Osteoblast (primary cell): ENCODE data around the gene DVL3. TPM values are rescaled to one million over a fixed set of nuclear protein-coding genes. Genes with fewer than 3 reads are reported as not detected.

Experiments used
- DNase-seq: peaks from one replicate; pipeline ENCODE4 v3.0.0; 2011; ENCODE audit warnings: low spot score, mixed read lengths; ENCODE audit not compliant: insufficient read length; ENCODE audit errors: missing footprints
- H2AFZ ChIP-seq: 2 replicates; pipeline ENCODE4 v1.6.0; 2011; ENCODE audit warnings: mild to moderate bottlenecking, low read length
- H3K27ac ChIP-seq: 2 replicates; pipeline ENCODE4 v1.5.1; 2011; ENCODE audit warnings: mild to moderate bottlenecking, low read depth, low read length, moderate library complexity
- H3K27me3 ChIP-seq: 2 replicates; pipeline ENCODE4 v1.6.0; 2012; ENCODE audit warnings: mild to moderate bottlenecking, control low read depth, inconsistent platforms, low read length, moderate library complexity; ENCODE audit not compliant: insufficient read depth
- H3K36me3 ChIP-seq: 2 replicates; pipeline ENCODE4 v1.5.1; 2011; ENCODE audit warnings: mild to moderate bottlenecking, low read length, control low read depth, moderate library complexity; ENCODE audit not compliant: insufficient read depth
- H3K4me1 ChIP-seq: 2 replicates; pipeline ENCODE4 v1.5.1; 2011; ENCODE audit warnings: mild to moderate bottlenecking, low read length, control low read depth, moderate library complexity; ENCODE audit not compliant: insufficient read depth
- H3K4me2 ChIP-seq: 2 replicates; pipeline ENCODE4 v1.6.0; 2011; ENCODE audit warnings: mild to moderate bottlenecking, low read length; ENCODE audit not compliant: insufficient read depth
- H3K4me3 ChIP-seq: fragments of 200-600 bp; sonication (generic); 3 replicates; pipeline ENCODE4 v1.5.1; 2012; ENCODE audit warnings: mild to moderate bottlenecking, low read length, inconsistent platforms; ENCODE audit not compliant: insufficient read depth
- H3K79me2 ChIP-seq: 2 replicates; pipeline ENCODE4 v1.6.0; 2012; ENCODE audit warnings: mild to moderate bottlenecking, low read length, control low read depth, inconsistent platforms; ENCODE audit not compliant: insufficient read depth
- H3K9me3 ChIP-seq: 2 replicates; pipeline ENCODE4 v1.5.1; 2011; ENCODE audit warnings: low read depth, low read length, control low read depth
- H4K20me1 ChIP-seq: 2 replicates; pipeline ENCODE4 v1.6.0; 2012; ENCODE audit warnings: mild to moderate bottlenecking, low read length, control low read depth; ENCODE audit not compliant: insufficient read depth
- total RNA-seq: library from RNA; depleted of rRNA; stranded (reverse); fragments of >200 nt; gene quantifications from 2 replicates; pipeline ENCODE4 v1.2.3, GENCODE V29; 2012
- TF ChIP-seq, protein P1 (sequence below): IDR thresholded peaks from 2 replicates; pipeline ENCODE4 v1.5.1; 2011; ENCODE audit warnings: mild to moderate bottlenecking, low read depth, low read length, moderate library complexity; ENCODE audit errors: extremely low read depth

The DVL3 gene
- total RNA-seq, 1 donor: 60.4 TPM

DNA sequence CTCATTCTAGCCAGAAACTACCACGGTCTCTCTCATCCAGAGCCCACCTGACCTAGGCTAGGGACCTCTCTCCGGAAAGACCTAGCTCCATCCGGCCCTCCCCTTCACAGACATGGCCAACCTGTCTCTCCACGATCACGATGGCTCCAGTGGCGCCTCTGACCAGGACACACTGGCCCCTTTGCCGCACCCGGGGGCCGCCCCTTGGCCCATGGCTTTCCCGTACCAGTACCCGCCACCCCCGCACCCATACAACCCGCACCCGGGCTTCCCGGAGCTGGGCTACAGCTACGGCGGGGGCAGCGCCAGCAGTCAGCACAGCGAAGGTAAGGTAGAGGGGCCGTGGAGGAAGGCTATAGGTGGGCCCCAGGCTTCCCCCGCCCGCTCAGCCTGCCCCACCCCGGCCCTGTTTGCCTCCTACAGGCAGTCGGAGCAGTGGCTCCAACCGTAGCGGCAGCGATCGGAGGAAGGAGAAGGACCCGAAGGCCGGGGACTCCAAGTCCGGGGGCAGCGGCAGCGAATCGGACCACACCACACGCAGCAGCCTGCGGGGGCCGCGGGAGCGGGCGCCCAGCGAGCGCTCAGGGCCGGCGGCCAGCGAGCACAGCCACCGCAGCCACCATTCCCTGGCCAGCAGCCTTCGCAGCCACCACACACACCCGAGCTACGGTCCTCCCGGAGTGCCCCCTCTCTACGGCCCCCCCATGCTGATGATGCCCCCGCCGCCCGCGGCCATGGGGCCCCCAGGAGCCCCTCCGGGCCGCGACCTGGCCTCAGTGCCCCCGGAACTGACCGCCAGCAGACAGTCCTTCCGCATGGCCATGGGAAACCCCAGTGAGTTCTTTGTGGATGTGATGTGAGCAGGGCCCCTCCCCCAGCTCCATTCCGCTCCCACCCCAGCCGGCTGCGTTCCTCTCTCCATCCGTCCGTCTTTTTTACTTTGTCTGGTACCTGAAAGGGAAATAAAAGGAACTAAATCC is 15.0 kb downstream of the DVL3 start:
- Histone ChIP-seq H3K27me3 (no peaks in the 10 kb centered on the region), H3K4me1 (peaks cover 60% of the 10 kb centered on the region), H2AFZ (no peak overlapping the region), H4K20me1 (peaks cover 24% of the 10 kb centered on the region), H3K36me3 (peaks cover 56% of the 10 kb centered on the region), H3K9me3 (no peaks in the 10 kb centered on the region), H3K4me3 (no peak overlapping the region), H3K79me2 (peaks cover 48% of the 10 kb centered on the region), H3K4me2 (no peak overlapping the region), H3K27ac (peak overlapping the region; percentile 98)
- TF ChIP-seq, protein P1, sequence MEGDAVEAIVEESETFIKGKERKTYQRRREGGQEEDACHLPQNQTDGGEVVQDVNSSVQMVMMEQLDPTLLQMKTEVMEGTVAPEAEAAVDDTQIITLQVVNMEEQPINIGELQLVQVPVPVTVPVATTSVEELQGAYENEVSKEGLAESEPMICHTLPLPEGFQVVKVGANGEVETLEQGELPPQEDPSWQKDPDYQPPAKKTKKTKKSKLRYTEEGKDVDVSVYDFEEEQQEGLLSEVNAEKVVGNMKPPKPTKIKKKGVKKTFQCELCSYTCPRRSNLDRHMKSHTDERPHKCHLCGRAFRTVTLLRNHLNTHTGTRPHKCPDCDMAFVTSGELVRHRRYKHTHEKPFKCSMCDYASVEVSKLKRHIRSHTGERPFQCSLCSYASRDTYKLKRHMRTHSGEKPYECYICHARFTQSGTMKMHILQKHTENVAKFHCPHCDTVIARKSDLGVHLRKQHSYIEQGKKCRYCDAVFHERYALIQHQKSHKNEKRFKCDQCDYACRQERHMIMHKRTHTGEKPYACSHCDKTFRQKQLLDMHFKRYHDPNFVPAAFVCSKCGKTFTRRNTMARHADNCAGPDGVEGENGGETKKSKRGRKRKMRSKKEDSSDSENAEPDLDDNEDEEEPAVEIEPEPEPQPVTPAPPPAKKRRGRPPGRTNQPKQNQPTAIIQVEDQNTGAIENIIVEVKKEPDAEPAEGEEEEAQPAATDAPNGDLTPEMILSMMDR: no peak
- DNase-seq: no peak

DNA sequence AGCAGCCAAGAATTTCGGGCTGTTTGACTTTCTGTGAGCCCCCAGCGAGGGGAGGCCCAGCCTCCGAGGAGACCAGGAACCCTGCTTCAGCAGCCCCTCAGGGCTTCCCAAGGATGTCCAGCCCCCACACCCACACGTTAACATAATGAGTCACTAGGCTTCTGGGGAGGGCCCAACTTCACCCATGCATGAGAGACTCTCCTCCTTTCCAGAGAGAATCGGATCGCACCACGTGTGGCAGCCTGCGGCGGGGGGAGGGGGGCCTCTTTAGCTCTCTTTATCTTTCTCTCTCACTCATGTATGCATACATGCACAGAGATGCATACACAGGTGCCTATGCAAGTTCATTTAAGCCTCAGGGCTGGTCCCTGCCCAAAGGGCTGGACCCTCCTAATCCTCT is 16.4 kb downstream of the DVL3 start:
- Histone ChIP-seq H3K9me3 (no peaks in the 10 kb centered on the region), H3K36me3 (peaks cover 43% of the 10 kb centered on the region), H3K27me3 (no peaks in the 10 kb centered on the region), H3K79me2 (peaks cover 46% of the 10 kb centered on the region), H3K4me3 (peak overlapping the region; percentile 2), H3K4me2 (peak overlapping the region; percentile 46), H4K20me1 (peaks cover 26% of the 10 kb centered on the region), H3K27ac (peak overlapping the region; percentile 80), H3K4me1 (peaks cover 68% of the 10 kb centered on the region), H2AFZ (no peak overlapping the region)
- TF ChIP-seq, protein P1: no peak
- peak; percentile 99 for DNase-seq

DNA sequence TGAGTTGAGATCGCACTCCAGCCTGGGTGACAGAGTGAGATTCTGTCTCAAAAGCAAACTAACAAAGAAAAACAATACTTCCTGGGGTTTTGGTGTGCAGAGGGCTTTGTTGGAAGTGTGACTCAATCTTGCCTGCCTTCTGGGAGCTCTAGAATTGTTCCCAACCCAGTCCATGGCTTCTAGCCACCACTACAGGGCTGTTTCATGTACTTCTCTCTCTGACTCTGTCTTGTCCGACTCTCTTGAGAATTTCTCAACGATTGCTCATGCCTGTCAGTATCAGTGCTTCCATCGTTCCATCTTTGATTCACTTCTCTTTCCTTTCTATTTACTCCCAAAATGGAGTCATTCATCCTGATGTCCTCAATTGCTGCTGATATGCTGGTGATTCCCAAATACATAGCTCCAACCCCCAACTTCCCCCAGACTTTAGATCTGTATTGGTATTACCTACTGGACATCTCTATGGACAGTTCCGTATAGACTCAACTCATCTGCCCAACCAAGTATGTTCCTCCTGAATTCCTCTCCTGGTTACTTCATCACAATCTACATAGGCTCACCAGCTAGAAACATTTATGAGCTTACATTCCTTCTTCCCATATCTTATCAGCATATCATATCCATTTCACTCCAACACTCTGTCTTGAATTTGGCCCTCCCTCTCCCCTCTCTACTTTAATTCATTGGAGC is 17.6 kb downstream of the DVL3 start:
- DNase-seq: peak; percentile 96
- Histone ChIP-seq H3K36me3 (peaks cover 39% of the 10 kb centered on the region), H3K4me1 (peaks cover 76% of the 10 kb centered on the region), H3K27me3 (no peaks in the 10 kb centered on the region), H3K79me2 (peaks cover 51% of the 10 kb centered on the region), H3K4me2 (peak overlapping the region; percentile 75), H3K4me3 (peak overlapping the region; percentile 12), H4K20me1 (peaks cover 39% of the 10 kb centered on the region), H3K27ac (peak overlapping the region; percentile 80), H2AFZ (no peak overlapping the region), H3K9me3 (no peaks in the 10 kb centered on the region)
- TF ChIP-seq, protein P1: no peak

- Histone ChIP-seq H3K4me1 (peaks cover 76% of the 10 kb centered on the region), H3K79me2 (peaks cover 55% of the 10 kb centered on the region), H3K27me3 (no peaks in the 10 kb centered on the region), H2AFZ (no peak overlapping the region), H3K4me3 (peak overlapping the region; percentile 12), H3K36me3 (peaks cover 40% of the 10 kb centered on the region), H3K4me2 (peak overlapping the region; percentile 75), H4K20me1 (peaks cover 44% of the 10 kb centered on the region), H3K9me3 (no peaks in the 10 kb centered on the region), H3K27ac (peak overlapping the region; percentile 80)
- no peak for DNase-seq
- TF ChIP-seq, protein P1: no peak
Measured at GRCh38 chr3:184173374-184173722, 18.2 kb downstream of the DVL3 start.
